Measurements from ENCODE around the gene PDLIM7. TPM values are rescaled to one million over a fixed set of nuclear protein-coding genes. Genes with fewer than 3 reads are reported as not detected.

The PDLIM7 gene
- total and polyA plus RNA-seq, 2 of the 4 experiments (the other 2 are of a cell fraction): 70.4 to 534 TPM

- no peak for ATAC-seq (ENCODE audit: low read depth)
- in situ Hi-C loops (cut with MboI; ENCODE audit: low sequenced_read_pairs): no loop called here
These were observed 23.6 kb upstream of the PDLIM7 start for GRCh38 chr5:177520916-177521513.

More at GRCh38 chr5:177520916-177521513, 23.6 kb upstream of the PDLIM7 start:
- no peak for DNase-seq
- ChIA-PET POLR2A (ENCODE audit: unreplicated experiment) (no interaction called here), CTCF (interaction anchor here (0.6 kb wide), 1 partner anchor 14 kb away, joined by 3 read pairs; no protein-coding TSS in a partner anchor)
- H4K5ac ChIP-seq (ENCODE audit: low read depth, low read length): no peak overlapping the region
- no peak overlapping the region for H2BK15ac ChIP-seq (ENCODE audit: low read depth, low read length)
- H2BK120ac ChIP-seq (ENCODE audit: low read depth, low read length): no peak overlapping the region
- WGBS, 2 experiments (ENCODE audit: extremely low coverage in 2 of 2, insufficient read length in 1 of 2): no CpG with 5 or more reads among the region's 2 CpGs
- 0 out of 2 replicates have a peak, but pooled peaks cover 5% of the 10 kb centered on the region for H4K20me1 ChIP-seq (ENCODE audit: insufficient read depth, low read length)
- no peak overlapping the region for H3K23ac ChIP-seq (ENCODE audit: low read depth, low read length)
- peak overlapping the region; percentile 66 for H2AFZ ChIP-seq (replicated peaks; ENCODE audit: low read length, poor library complexity)
- H3K18ac ChIP-seq (ENCODE audit: low read depth, low read length): no peak overlapping the region
- no peak overlapping the region for H3K4me3 ChIP-seq (ENCODE audit: insufficient read depth, low read depth, low read length)
- no peak overlapping the region for H4K8ac ChIP-seq (ENCODE audit: low read depth in 2 of 2, low read length in 2 of 2)
- TF ChIP-seq RCOR1 (IDR thresholded peaks at IDR 0.05; ENCODE audit: insufficient replicate concordance, low read length) (no peak), RAD21 (IDR thresholded peaks at IDR 0.05; ENCODE audit: low read length) (0 out of 2 replicates have a peak, but pooled peaks have one; percentile 13), CTCF (conservative IDR thresholded peaks at IDR 0.05; ENCODE audit: low read depth, low read length) (0 out of 2 replicates have a peak, but pooled peaks have one; percentile 14)
- H2BK20ac ChIP-seq (ENCODE audit: low read depth, low read length): no peak overlapping the region
- no peaks in the 10 kb centered on the region for H3K27me3 ChIP-seq (ENCODE audit: control insufficient read depth, insufficient read depth, low read length)
- dilution Hi-C loops (cut with HindIII; ENCODE audit: low sequenced_read_pairs, unreplicated experiment): no loop called here
- H3K27ac ChIP-seq (ENCODE audit: insufficient read depth, low read length): no peak overlapping the region
- H3K4ac ChIP-seq (ENCODE audit: low read depth, low read length): no peak overlapping the region
- no TSS peak for BruUV-seq (replicated peaks)
- H3K9me1 ChIP-seq (ENCODE audit: insufficient read depth, low read length): peaks cover 4% of the 10 kb centered on the region; the same call in 1 of the 2 replicates
- H3K4me2 ChIP-seq (ENCODE audit: low read depth, low read length): no peak overlapping the region
- no peaks in the 10 kb centered on the region for H3K9me3 ChIP-seq (ENCODE audit: control insufficient read depth, insufficient read depth, low read length)
- H3K79me1 ChIP-seq (ENCODE audit: low read depth in 1 of 2, low read length in 2 of 2): peaks cover 22 to 50% of the 10 kb centered on the region in 2 experiments
- H3K9ac ChIP-seq (ENCODE audit: low read depth, low read length): no peak overlapping the region
- peaks cover 1% of the 10 kb centered on the region for H3K4me1 ChIP-seq (ENCODE audit: control insufficient read depth, insufficient read depth, low read length)
- H3K56ac ChIP-seq (ENCODE audit: extremely low read depth, insufficient read depth, low read length): no peak overlapping the region
- H2BK5ac ChIP-seq (ENCODE audit: low read depth, low read length, poor library complexity, severe bottlenecking): no peak overlapping the region
- no peak overlapping the region for H3K14ac ChIP-seq (replicated peaks; ENCODE audit: low read depth, low read length)
- no peak overlapping the region for H4K91ac ChIP-seq (ENCODE audit: insufficient read depth, low read depth, low read length)
- H2AK5ac ChIP-seq (ENCODE audit: low read depth, low read length): no peak overlapping the region
- no peak overlapping the region for H2AK9ac ChIP-seq (replicated peaks; ENCODE audit: low read depth, low read length, poor library complexity)
- peaks cover 59% of the 10 kb centered on the region for H3K36me3 ChIP-seq (ENCODE audit: control insufficient read depth, insufficient read depth, low read length)
- intact Hi-C loops (cut with micrococcal nuclease): no loop called here

Measured in IMR-90 (cell line).